ENCODE data around the gene AKIRIN2.

DNA sequence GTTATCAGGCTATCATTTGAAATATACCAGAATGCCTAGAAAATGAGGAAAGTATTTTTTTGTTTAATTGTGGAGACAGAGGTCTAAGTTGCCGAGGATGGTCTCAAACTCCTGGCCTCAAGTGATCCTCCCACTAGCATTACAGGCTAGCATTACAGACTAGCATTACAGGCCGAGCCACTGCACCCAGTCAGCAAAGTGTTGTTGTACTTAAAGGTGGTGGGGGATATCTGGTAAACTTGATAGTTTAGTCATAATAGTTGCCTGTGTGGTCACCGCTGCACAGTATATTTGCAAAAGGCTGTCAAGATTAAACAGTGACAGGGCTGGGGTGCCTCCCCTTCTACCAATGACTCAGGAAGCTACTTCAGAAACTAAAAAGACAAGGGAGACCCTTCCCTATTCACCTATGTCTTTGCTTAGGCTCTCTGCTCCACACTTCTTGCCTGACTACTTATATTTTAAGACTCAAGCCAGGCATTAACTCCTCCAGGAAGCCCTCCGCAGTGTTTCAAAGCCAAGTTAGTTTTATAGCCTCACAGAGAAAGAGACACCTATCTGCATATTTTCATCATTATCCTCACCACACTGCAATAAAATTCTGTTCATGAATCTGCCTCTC lies 3.1 kb upstream of the AKIRIN2 start:
- TF ChIP-seq, protein P1, sequence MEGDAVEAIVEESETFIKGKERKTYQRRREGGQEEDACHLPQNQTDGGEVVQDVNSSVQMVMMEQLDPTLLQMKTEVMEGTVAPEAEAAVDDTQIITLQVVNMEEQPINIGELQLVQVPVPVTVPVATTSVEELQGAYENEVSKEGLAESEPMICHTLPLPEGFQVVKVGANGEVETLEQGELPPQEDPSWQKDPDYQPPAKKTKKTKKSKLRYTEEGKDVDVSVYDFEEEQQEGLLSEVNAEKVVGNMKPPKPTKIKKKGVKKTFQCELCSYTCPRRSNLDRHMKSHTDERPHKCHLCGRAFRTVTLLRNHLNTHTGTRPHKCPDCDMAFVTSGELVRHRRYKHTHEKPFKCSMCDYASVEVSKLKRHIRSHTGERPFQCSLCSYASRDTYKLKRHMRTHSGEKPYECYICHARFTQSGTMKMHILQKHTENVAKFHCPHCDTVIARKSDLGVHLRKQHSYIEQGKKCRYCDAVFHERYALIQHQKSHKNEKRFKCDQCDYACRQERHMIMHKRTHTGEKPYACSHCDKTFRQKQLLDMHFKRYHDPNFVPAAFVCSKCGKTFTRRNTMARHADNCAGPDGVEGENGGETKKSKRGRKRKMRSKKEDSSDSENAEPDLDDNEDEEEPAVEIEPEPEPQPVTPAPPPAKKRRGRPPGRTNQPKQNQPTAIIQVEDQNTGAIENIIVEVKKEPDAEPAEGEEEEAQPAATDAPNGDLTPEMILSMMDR (IDR thresholded peaks at IDR 0.05) = no peak
- TF ChIP-seq EP300 (IDR thresholded peaks at IDR 0.05) (no peak), POLR2A (IDR thresholded peaks at IDR 0.05) (no peak), POLR2AphosphoS5 (IDR thresholded peaks at IDR 0.05) (no peak)
